Stimulated activated CD8-positive, alpha-beta memory T cell treated with anti-CD3 and anti-CD28 coated beads, Interleukin-15, amount 100 ng/mL, for 24 hours (primary cell): ENCODE results near the gene NRP2.

Experiments used
- DNase-seq: peaks from one replicate; pipeline ENCODE4 v3.0.0-alpha.2; 2020; ENCODE audit warnings: low read depth

NRP2 gene

GRCh38 chr2:205733082-205733481 lies 50.8 kb downstream of the NRP2 start:
- DNase-seq = no peak

GRCh38 chr2:205733648-205734047 lies 51.3 kb downstream of the NRP2 start:
- no peak for DNase-seq

- DNase-seq = no peak
Measured at GRCh38 chr2:205734436-205735037, 52.2 kb downstream of the NRP2 start.

GRCh38 chr2:205738117-205738968 lies 56.0 kb downstream of the NRP2 start:
- DNase-seq = no peak

- DNase-seq = no peak
Measured at GRCh38 chr2:205739620-205740019, 57.3 kb downstream of the NRP2 start.

GRCh38 chr2:205740381-205740780 lies 58.1 kb downstream of the NRP2 start:
- DNase-seq = no peak

- DNase-seq = no peak
Measured at GRCh38 chr2:205741256-205741978, 59.1 kb downstream of the NRP2 start.

- DNase-seq = no peak
Measured at GRCh38 chr2:205743137-205743536, 60.8 kb downstream of the NRP2 start.

- DNase-seq = no peak
Measured at GRCh38 chr2:205744074-205744591, 61.8 kb downstream of the NRP2 start.

- DNase-seq = no peak
Measured at GRCh38 chr2:205745661-205746419, 63.5 kb downstream of the NRP2 start.

GRCh38 chr2:205746420-205746785 lies 64.1 kb downstream of the NRP2 start:
- DNase-seq = no peak

- no peak for DNase-seq
Measured at GRCh38 chr2:205747829-205748386, 65.6 kb downstream of the NRP2 start.

GRCh38 chr2:205748639-205749038 lies 66.3 kb downstream of the NRP2 start:
- no peak for DNase-seq

GRCh38 chr2:205749078-205749477 lies 66.8 kb downstream of the NRP2 start:
- DNase-seq = no peak

GRCh38 chr2:205750797-205751196 lies 68.5 kb downstream of the NRP2 start:
- no peak for DNase-seq

GRCh38 chr2:205751569-205752031 lies 69.3 kb downstream of the NRP2 start:
- DNase-seq = no peak

GRCh38 chr2:205752296-205752820 lies 70.1 kb downstream of the NRP2 start:
- no peak for DNase-seq

- no peak for DNase-seq
Measured at GRCh38 chr2:205752924-205753323, 70.6 kb downstream of the NRP2 start.

GRCh38 chr2:205754285-205754923 lies 72.1 kb downstream of the NRP2 start:
- no peak for DNase-seq

GRCh38 chr2:205754924-205755321 lies 72.6 kb downstream of the NRP2 start:
- no peak for DNase-seq

GRCh38 chr2:205755923-205756322 lies 73.6 kb downstream of the NRP2 start:
- DNase-seq = no peak
